IMR-90 (cell line): Measurements from ENCODE around the gene CARMIL1. TPM values are rescaled to one million over a fixed set of nuclear protein-coding genes. Genes with fewer than 3 reads are reported as not detected.

Experiments used
- ATAC-seq: fragments of 200-7000 bp; cut with Tn5 transposase; 2 replicates; pipeline ENCODE4 v1.9.1; 2020; ENCODE audit warnings: low read depth, mild to moderate bottlenecking, moderate library complexity
- BruUV-seq: library from RNA; stranded (reverse); fragments of 400-500 nt; replicated peaks from 2 replicates; lab custom pipeline; 2021; lab: Mats Ljungman, UMichigan
- CTCF ChIA-PET: fragments of 300-600 bp; formaldehyde crosslinking; extraction: SDS; loops from one replicate; lab custom pipeline; 2021; ENCODE audit warnings: antibody characterized with exemption; lab: Yijun Ruan, JAX
- POLR2A ChIA-PET: fragments of 300-600 bp; sonication (Branson Sonifier 250); formaldehyde crosslinking; loops from one replicate; lab custom pipeline; 2022; ENCODE audit warnings: antibody characterized with exemption; ENCODE audit not compliant: unreplicated experiment; lab: Charles Lee
- DNase-seq: peaks from one replicate; pipeline ENCODE4 v3.0.0; 2013
- H2AFZ ChIP-seq: replicated peaks from 2 replicates; pipeline ENCODE3; 2013; ENCODE audit warnings: low read length, mild to moderate bottlenecking; ENCODE audit not compliant: poor library complexity
- H2AK5ac ChIP-seq: 2 replicates; pipeline ENCODE4 v1.6.1; 2013; ENCODE audit warnings: low read depth, low read length, inconsistent platforms
- H2AK9ac ChIP-seq: replicated peaks from 2 replicates; pipeline ENCODE3; 2013; ENCODE audit warnings: mild to moderate bottlenecking, low read depth, low read length, moderate library complexity; ENCODE audit not compliant: poor library complexity
- H2BK120ac ChIP-seq: 2 replicates; pipeline ENCODE4 v1.6.1; 2013; ENCODE audit warnings: low read depth, low read length, inconsistent platforms
- H2BK15ac ChIP-seq: 3 replicates; pipeline ENCODE4 v1.6.1; 2013; ENCODE audit warnings: low read depth, low read length, inconsistent platforms
- H2BK20ac ChIP-seq: 2 replicates; pipeline ENCODE4 v1.6.1; 2013; ENCODE audit warnings: low read depth, mild to moderate bottlenecking, inconsistent platforms, low read length, moderate library complexity
- H2BK5ac ChIP-seq: 2 replicates; pipeline ENCODE4 v1.6.1; 2013; ENCODE audit warnings: mild to moderate bottlenecking, low read depth, low read length, inconsistent platforms; ENCODE audit not compliant: poor library complexity, severe bottlenecking
- H3K14ac ChIP-seq: replicated peaks from 2 replicates; pipeline ENCODE4 v1.6.1; 2013; ENCODE audit warnings: low read depth, low read length, inconsistent platforms
- H3K18ac ChIP-seq: 2 replicates; pipeline ENCODE4 v1.6.1; 2013; ENCODE audit warnings: low read depth, low read length, control low read depth
- H3K23ac ChIP-seq: 2 replicates; pipeline ENCODE4 v1.6.1; 2013; ENCODE audit warnings: low read depth, low read length, inconsistent platforms
- H3K27ac ChIP-seq: 2 replicates; pipeline ENCODE4 v1.5.1; 2013; ENCODE audit warnings: mild to moderate bottlenecking, control low read depth, low read length; ENCODE audit not compliant: insufficient read depth
- H3K27me3 ChIP-seq: 2 replicates; pipeline ENCODE4 v1.6.1; 2013; ENCODE audit warnings: low read length; ENCODE audit not compliant: control insufficient read depth, insufficient read depth
- H3K36me3 ChIP-seq: 2 replicates; pipeline ENCODE4 v1.6.1; 2013; ENCODE audit warnings: low read length, mixed read lengths; ENCODE audit not compliant: control insufficient read depth, insufficient read depth
- H3K4ac ChIP-seq: 2 replicates; pipeline ENCODE4 v1.6.1; 2013; ENCODE audit warnings: low read depth, low read length, inconsistent platforms
- H3K4me1 ChIP-seq: 2 replicates; pipeline ENCODE4 v1.6.1; 2013; ENCODE audit warnings: low read length, mixed read lengths; ENCODE audit not compliant: control insufficient read depth, insufficient read depth
- H3K4me2 ChIP-seq: 2 replicates; pipeline ENCODE4 v1.6.1; 2013; ENCODE audit warnings: low read depth, mild to moderate bottlenecking, control low read depth, low read length, moderate library complexity
- H3K4me3 ChIP-seq: 2 replicates; pipeline ENCODE4 v1.5.1; 2013; ENCODE audit warnings: low read depth, mild to moderate bottlenecking, control low read depth, low read length, moderate library complexity; ENCODE audit not compliant: insufficient read depth
- H3K56ac ChIP-seq: 2 replicates; pipeline ENCODE4 v1.6.1; 2013; ENCODE audit warnings: low read length, inconsistent platforms; ENCODE audit not compliant: insufficient read depth; ENCODE audit errors: extremely low read depth
- H3K79me1 ChIP-seq, 2 experiments: 2 replicates each; pipeline ENCODE4 v1.6.1; 2013; ENCODE audit warnings: low read length in 2 of 2, inconsistent platforms in 1 of 2, low read depth in 1 of 2
- H3K9ac ChIP-seq: 2 replicates; pipeline ENCODE4 v1.6.1; 2013; ENCODE audit warnings: low read depth, low read length, control low read depth
- H3K9me1 ChIP-seq: 2 replicates; pipeline ENCODE4 v1.6.1; 2013; ENCODE audit warnings: low read length, inconsistent platforms; ENCODE audit not compliant: insufficient read depth
- H3K9me3 ChIP-seq: 2 replicates; pipeline ENCODE4 v1.6.1; 2013; ENCODE audit warnings: low read length; ENCODE audit not compliant: control insufficient read depth, insufficient read depth
- H4K20me1 ChIP-seq: 2 replicates; pipeline ENCODE4 v1.6.1; 2013; ENCODE audit warnings: low read length, inconsistent platforms; ENCODE audit not compliant: insufficient read depth
- H4K5ac ChIP-seq: 2 replicates; pipeline ENCODE4 v1.6.1; 2013; ENCODE audit warnings: mild to moderate bottlenecking, low read depth, low read length, control low read depth
- H4K8ac ChIP-seq, 2 experiments: 2 replicates each; pipeline ENCODE4 v1.6.1; 2013; ENCODE audit warnings: low read depth in 2 of 2, low read length in 2 of 2, control low read depth in 1 of 2, inconsistent platforms in 1 of 2
- H4K91ac ChIP-seq: 2 replicates; pipeline ENCODE4 v1.6.1; 2013; ENCODE audit warnings: low read depth, low read length, inconsistent platforms; ENCODE audit not compliant: insufficient read depth
- CHD1 ChIP-seq: IDR thresholded peaks from 2 replicates; pipeline ENCODE4 v1.6.1; 2012; ENCODE audit warnings: low read depth, low read length, improper control_type of control experiment
- NFE2L2 ChIP-seq: fragments of 150-350 bp; IDR thresholded peaks from 2 replicates; pipeline ENCODE4 v1.6.1; 2016; ENCODE audit warnings: low read depth, mild to moderate bottlenecking, low read length
- SMC3 ChIP-seq: fragments of 150-350 bp; IDR thresholded peaks from 2 replicates; pipeline ENCODE4 v1.6.1; 2016; ENCODE audit warnings: low read depth, mild to moderate bottlenecking, antibody characterized with exemption, low read length, moderate library complexity
- WGBS, 2 experiments: methylation state at CpG; one replicate each; pipeline versions ENCODE4 v1.1.5 to v1.1.7; 2013; ENCODE audit warnings: missing lambda C conversion rate in 2 of 2; ENCODE audit not compliant: insufficient read length in 1 of 2; ENCODE audit errors: extremely low coverage in 2 of 2; 5-methylcytosine and 5-hydroxymethylcytosine counted together
- dilution Hi-C: fragments of 300-500 bp; cut with HindIII; formaldehyde crosslinking; loops from one replicate; pipeline ENCODE4 v1.14.3; 2018; ENCODE audit warnings: low sequenced_read_pairs; ENCODE audit not compliant: unreplicated experiment
- in situ Hi-C: fragments of 300-500 bp; cut with MboI; formaldehyde crosslinking; loops from 3 replicates; pipeline ENCODE4 v1.14.3; 2019; ENCODE audit warnings: low sequenced_read_pairs, inconsistent platforms, mixed read lengths
- intact Hi-C: fragments of 100-400 bp; cut with micrococcal nuclease; formaldehyde crosslinking; loops from 2 replicates; pipeline ENCODE4 v1.10.0; 2022
- polyA plus RNA-seq, 3 experiments: library from polyadenylated mRNA; depleted of rRNA; stranded (reverse); fragments of >200 nt; gene quantifications; 2 replicates each; pipeline ENCODE4 v1.2.3, GENCODE V29; 2012; ENCODE audit warnings: low replicate concordance in 1 of 3
- total RNA-seq: library from RNA; depleted of rRNA; stranded (reverse); fragments of >200 nt; gene quantifications from 2 replicates; pipeline ENCODE4 v1.2.3, GENCODE V29; 2012

Gene CARMIL1
- total and polyA plus RNA-seq, 2 of the 4 experiments (the other 2 are of a cell fraction) = 1.3 to 2.9 TPM

DNA sequence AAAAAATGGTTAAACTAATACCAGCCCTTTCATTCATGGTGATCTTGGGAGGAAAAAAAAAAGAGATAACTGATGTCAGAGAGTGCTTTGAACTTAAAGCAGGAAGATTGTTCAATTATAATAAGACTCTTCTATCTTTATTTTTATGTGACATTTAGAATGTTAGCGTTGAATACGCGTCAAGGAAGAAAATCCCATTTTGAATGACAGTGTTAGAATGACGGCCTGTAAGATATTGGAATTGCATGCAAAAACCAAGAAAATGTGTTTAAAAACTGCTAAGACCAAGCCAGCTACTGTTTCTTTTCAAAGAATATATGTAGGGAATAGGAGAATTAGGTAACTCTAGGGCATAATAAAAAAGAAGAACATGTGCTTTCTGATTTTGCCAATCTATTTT, 123.0 kb downstream of the CARMIL1 start:
- Histone ChIP-seq H2AK9ac (no peak overlapping the region), H2BK20ac (no peak overlapping the region), H3K4me2 (no peak overlapping the region), H3K4me3 (no peak overlapping the region), H4K5ac (no peak overlapping the region), H2AFZ (no peak overlapping the region), H3K9me1 (no peaks in the 10 kb centered on the region), H3K4ac (no peak overlapping the region), H3K27ac (no peak overlapping the region), H3K23ac (no peak overlapping the region), H3K36me3 (no peaks in the 10 kb centered on the region), H2BK15ac (no peak overlapping the region), H2BK5ac (no peak overlapping the region), H3K9me3 (no peaks in the 10 kb centered on the region), H3K27me3 (no peaks in the 10 kb centered on the region), H3K56ac (no peak overlapping the region), H4K20me1 (no peaks in the 10 kb centered on the region), H3K4me1 (no peaks in the 10 kb centered on the region), H2BK120ac (no peak overlapping the region), H4K8ac (no peak overlapping the region), H2AK5ac (no peak overlapping the region), H3K79me1 (no peaks in the 10 kb centered on the region), H3K9ac (no peak overlapping the region), H4K91ac (no peak overlapping the region), H3K14ac (no peak overlapping the region), H3K18ac (no peak overlapping the region)
- ATAC-seq (no peak), DNase-seq (no peak)
- ChIA-PET CTCF (no interaction called here), POLR2A (no interaction called here)
- BruUV-seq = no TSS peak
- in situ Hi-C loops (no loop called here), dilution Hi-C loops (no loop called here), intact Hi-C loops (no loop called here)
- TF ChIP-seq CHD1 (no peak), NFE2L2 (no peak), SMC3 (no peak)
- no CpG with 5 or more reads among the region's 4 CpGs for WGBS, 2 experiments
